ENCODE measurements around the gene HAUS7. TPM values are rescaled to one million over a fixed set of nuclear protein-coding genes. Genes with fewer than 3 reads are reported as not detected.

HAUS7 gene
- total RNA-seq (ENCODE audit: unreplicated experiment) = 27.7 TPM
- long read RNA-seq, transcript HAUS7-202 (10 exons, 1,363 nt) = major isoform, 30 of 32 reads
- long read RNA-seq, partial matches to known transcripts = 0 of 32 reads
- long read RNA-seq, other reads (novel, unspliced or antisense) = 2 of 32 reads

- TF ChIP-seq CTCF (IDR thresholded peaks at IDR 0.05; ENCODE audit: unreplicated experiment) = peak; percentile 52
- no peaks in the 10 kb centered on the region for H3K36me3 Mint-ChIP-seq (ENCODE audit: low read depth, unreplicated experiment)
- H3K9me3 Mint-ChIP-seq (ENCODE audit: unreplicated experiment) = no peaks in the 10 kb centered on the region
- peaks cover 7% of the 10 kb centered on the region for H3K27me3 Mint-ChIP-seq (ENCODE audit: unreplicated experiment)
- peaks cover 15% of the 10 kb centered on the region for H3K4me1 Mint-ChIP-seq (ENCODE audit: unreplicated experiment)
- DNase-seq (ENCODE audit: low spot score) = peak; percentile 86
- H3K27ac Mint-ChIP-seq (ENCODE audit: unreplicated experiment) = no peak within 1 kb of the TSS
- peak within 1 kb of the TSS; percentile 86 for H3K4me3 Mint-ChIP-seq (ENCODE audit: unreplicated experiment)
Measured at GRCh38 chrX:153470411-153471363, at the start of gene HAUS7. Gene HAUS7 (minus strand): TSS chrX:153470576. CDS start chrX:153470557, 19 bp downstream.

- H3K4me1 Mint-ChIP-seq (ENCODE audit: unreplicated experiment) = peaks cover 8% of the 10 kb centered on the region
- H3K27me3 Mint-ChIP-seq (ENCODE audit: unreplicated experiment) = peaks cover 20% of the 10 kb centered on the region
- peaks cover 6% of the 10 kb centered on the region for H3K36me3 Mint-ChIP-seq (ENCODE audit: low read depth, unreplicated experiment)
- TF ChIP-seq CTCF (IDR thresholded peaks at IDR 0.05; ENCODE audit: unreplicated experiment) = no peak
- no peak for DNase-seq (ENCODE audit: low spot score)
- no peaks in the 10 kb centered on the region for H3K9me3 Mint-ChIP-seq (ENCODE audit: unreplicated experiment)
- no peak overlapping the region for H3K4me3 Mint-ChIP-seq (ENCODE audit: unreplicated experiment)
- H3K27ac Mint-ChIP-seq (ENCODE audit: unreplicated experiment) = no peak overlapping the region
Measured at GRCh38 chrX:153519569-153520286, 49.4 kb upstream of the HAUS7 start.

GRCh38 chrX:153517946-153518834 is 47.8 kb upstream of the HAUS7 start:
- Mint-ChIP-seq H3K4me1 (ENCODE audit: unreplicated experiment) (peaks cover 8% of the 10 kb centered on the region), H3K27me3 (ENCODE audit: unreplicated experiment) (peaks cover 24% of the 10 kb centered on the region), H3K4me3 (ENCODE audit: unreplicated experiment) (peak overlapping the region; percentile 42), H3K9me3 (ENCODE audit: unreplicated experiment) (no peaks in the 10 kb centered on the region), H3K36me3 (ENCODE audit: low read depth, unreplicated experiment) (peaks cover 6% of the 10 kb centered on the region), H3K27ac (ENCODE audit: unreplicated experiment) (no peak overlapping the region)
- no peak for DNase-seq (ENCODE audit: low spot score)
- TF ChIP-seq CTCF (IDR thresholded peaks at IDR 0.05; ENCODE audit: unreplicated experiment) = no peak

- peak within 1 kb of the TSS; percentile 42 for H3K4me3 Mint-ChIP-seq (ENCODE audit: unreplicated experiment)
- peaks cover 8% of the 10 kb centered on the region for H3K4me1 Mint-ChIP-seq (ENCODE audit: unreplicated experiment)
- H3K27ac Mint-ChIP-seq (ENCODE audit: unreplicated experiment) = no peak within 1 kb of the TSS
- TF ChIP-seq CTCF (IDR thresholded peaks at IDR 0.05; ENCODE audit: unreplicated experiment) = no peak
- peaks cover 24% of the 10 kb centered on the region for H3K27me3 Mint-ChIP-seq (ENCODE audit: unreplicated experiment)
- no peak for DNase-seq (ENCODE audit: low spot score)
- peaks cover 6% of the 10 kb centered on the region for H3K36me3 Mint-ChIP-seq (ENCODE audit: low read depth, unreplicated experiment)
- H3K9me3 Mint-ChIP-seq (ENCODE audit: unreplicated experiment) = no peaks in the 10 kb centered on the region
Measured at GRCh38 chrX:153517423-153517822, 47.0 kb upstream of the HAUS7 start, which contains the start of gene ATP2B3. Gene ATP2B3 (plus strand): TSS chrX:153517642. CDS start chrX:153536248, 18,606 bp downstream.
